Measurements from ENCODE around the gene SLC9A6. TPM values are rescaled to one million over a fixed set of nuclear protein-coding genes. Genes with fewer than 3 reads are reported as not detected.

Gene SLC9A6
- total and polyA plus RNA-seq, 10 of the 15 experiments (the other 5 are each of a cell fraction or from before 2014, with no cell fraction given) = 4.5 to 14.6 (median 10.7) TPM

GRCh38 chrX:136064661-136065043 is 79.4 kb downstream of the SLC9A6 start:
- H3K79me2 ChIP-seq (ENCODE audit: control insufficient read depth, insufficient read depth, low read length) = no peaks in the 10 kb centered on the region
- BruUV-seq (replicated peaks) = no TSS peak
- ChIA-PET SMC1A (ENCODE audit: uncharacterized antibody, unreplicated experiment) (no interaction called here), POLR2A (no interaction called here), CTCF (no interaction called here), RAD21 (ENCODE audit: unreplicated experiment) (interaction anchor here (1.1 kb wide), 1 partner anchor 36 kb away, joined by 3 read pairs; no protein-coding TSS in a partner anchor)
- no peaks in the 10 kb centered on the region for H3K27me3 ChIP-seq (replicated peaks in 1 of 2; ENCODE audit: control insufficient read depth in 2 of 2, insufficient read depth in 2 of 2, low read length in 1 of 2)
- WGBS (ENCODE audit: insufficient coverage, insufficient replicate concordance, low lambda C conversion rate, missing lambda C conversion rate) = 3% methylated on average over 3 of the region's 3 CpGs
- no peak overlapping the region for H2AFZ ChIP-seq (ENCODE audit: control insufficient read depth, low read depth, low read length)
- FAIRE-seq (no peak), DNase-seq (ENCODE audit: low read depth, low spot score) (no peak), ATAC-seq (no peak)
- H3K4me2 ChIP-seq (ENCODE audit: control insufficient read depth, insufficient read depth) = no peak overlapping the region
- H3K4me1 ChIP-seq (ENCODE audit: control insufficient read depth, insufficient read depth, low read length) = no peaks in the 10 kb centered on the region
- H3K9ac ChIP-seq (ENCODE audit: control insufficient read depth, insufficient read depth, low read length) = no peak overlapping the region
- H3K36me3 ChIP-seq (ENCODE audit: control insufficient read depth in 2 of 2, insufficient read depth in 2 of 2, low read length in 1 of 2) = no peaks in the 10 kb centered on the region
- no peaks in the 10 kb centered on the region for H4K20me1 ChIP-seq (ENCODE audit: control insufficient read depth, insufficient read depth)
- no peaks in the 10 kb centered on the region for H3K9me3 ChIP-seq (replicated peaks; ENCODE audit: control insufficient read depth, insufficient read depth, low read length)
- intact Hi-C loops (cut with micrococcal nuclease; ENCODE audit: unreplicated experiment) = no loop called here
- TF ChIP-seq CEBPB (IDR thresholded peaks at IDR 0.05; ENCODE audit: borderline replicate concordance in 1 of 2, low read depth in 2 of 2, low read length in 2 of 2) = no peak
- TF ChIP-seq ZBTB33 (IDR thresholded peaks at IDR 0.05) = no peak
- no peak for TF ChIP-seq GATAD2B (conservative IDR thresholded peaks at IDR 0.05; ENCODE audit: low read depth)
- TF ChIP-seq POU2F2 (IDR thresholded peaks at IDR 0.05; ENCODE audit: borderline replicate concordance, low read depth, low read length) = no peak
- TF ChIP-seq RAD21 (IDR thresholded peaks at IDR 0.05; ENCODE audit: insufficient read depth, low read depth, low read length) = no peak
- TF ChIP-seq YBX1 (IDR thresholded peaks at IDR 0.05) = no peak
- no peak for TF ChIP-seq SRF (IDR thresholded peaks at IDR 0.05; ENCODE audit: low read depth in 2 of 2, low read length in 2 of 2)
- in situ Hi-C loops (cut with MboI) = no loop called here
- H3K4me3 ChIP-seq = no peak overlapping the region
- no peak overlapping the region for H3K27ac ChIP-seq (ENCODE audit: control insufficient read depth, insufficient read depth)

All from GM12878 (cell line).